IPS DF 4.7 (cell line): Measurements from ENCODE around the gene CWF19L1.
"Not testable (repeated sequence)": the region's sequence is repeated elsewhere in the genome, so short reads cannot be mapped to it uniquely, and the experiment has no call there.

Experiments
- DNase-seq: peaks from one replicate; pipeline ENCODE4 v3.0.0-alpha.2; 2013; ENCODE audit warnings: low spot score; ENCODE audit errors: extremely low read depth

The CWF19L1 gene

DNA sequence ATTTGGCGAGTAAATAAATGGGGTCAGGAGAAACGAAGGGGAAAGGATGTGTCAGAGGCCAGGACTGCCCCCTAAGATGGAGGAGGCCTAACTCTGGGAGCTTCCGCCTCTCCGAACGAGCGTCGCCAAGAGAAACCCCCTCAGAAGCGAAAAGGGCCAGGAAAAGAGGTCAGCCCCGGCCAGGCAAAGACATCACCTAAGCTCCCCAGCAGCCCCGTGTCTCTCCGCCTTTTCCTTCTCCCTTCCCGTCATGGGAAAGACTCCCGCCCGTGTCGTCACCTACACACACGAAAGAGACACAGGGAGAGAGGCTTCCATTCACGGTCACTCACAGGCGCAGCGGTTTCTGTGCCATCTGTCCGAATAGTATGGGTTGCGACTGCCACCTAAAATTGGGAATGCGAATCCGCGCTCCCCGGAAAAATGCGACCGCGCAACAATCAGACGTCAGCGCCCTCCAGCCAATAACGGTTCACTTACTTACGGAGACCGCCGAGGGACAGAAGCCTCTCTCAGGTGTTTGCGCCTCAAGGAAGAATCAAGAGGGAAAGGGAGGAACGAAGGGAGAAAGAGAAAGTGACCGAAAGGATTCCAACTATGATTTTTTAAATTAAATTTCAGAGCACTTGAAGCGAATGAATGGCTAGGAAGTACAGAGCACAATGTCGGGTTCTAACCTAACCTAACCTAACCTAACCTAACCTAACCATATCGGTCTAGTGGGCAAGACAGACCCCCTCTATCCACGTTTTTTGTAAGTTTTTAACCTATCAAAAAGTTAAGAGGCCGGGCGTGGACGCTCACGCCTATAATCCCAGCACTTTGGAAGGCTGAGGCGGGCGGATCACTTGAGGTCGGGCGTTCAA is at the start of gene CWF19L1:
TSS of gene CWF19L1 (minus strand) at position 400 of the 866 bp plus-strand sequence. CDS start at position 355, 45 bp downstream.
- no peak for DNase-seq

DNA sequence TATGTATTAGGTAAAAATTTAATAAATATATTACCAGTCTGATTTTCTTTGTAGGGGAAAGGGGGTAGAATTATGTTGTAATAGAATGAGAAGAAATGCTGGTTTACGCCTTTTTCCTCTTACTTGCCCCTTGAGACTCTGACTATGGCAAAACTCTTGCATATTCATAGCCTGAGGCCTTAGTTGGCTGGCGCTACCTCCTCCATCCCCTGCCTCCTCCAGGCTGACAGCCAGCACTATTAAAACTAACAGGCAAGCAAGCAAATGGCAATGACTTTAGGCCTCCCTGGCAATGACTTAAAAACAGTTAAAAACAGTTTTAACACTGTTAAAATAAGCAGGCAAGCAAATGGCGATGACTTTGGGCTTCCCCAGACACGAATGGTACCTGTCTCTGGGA is 48.2 kb upstream of the CWF19L1 start:
- no peak for DNase-seq

DNA sequence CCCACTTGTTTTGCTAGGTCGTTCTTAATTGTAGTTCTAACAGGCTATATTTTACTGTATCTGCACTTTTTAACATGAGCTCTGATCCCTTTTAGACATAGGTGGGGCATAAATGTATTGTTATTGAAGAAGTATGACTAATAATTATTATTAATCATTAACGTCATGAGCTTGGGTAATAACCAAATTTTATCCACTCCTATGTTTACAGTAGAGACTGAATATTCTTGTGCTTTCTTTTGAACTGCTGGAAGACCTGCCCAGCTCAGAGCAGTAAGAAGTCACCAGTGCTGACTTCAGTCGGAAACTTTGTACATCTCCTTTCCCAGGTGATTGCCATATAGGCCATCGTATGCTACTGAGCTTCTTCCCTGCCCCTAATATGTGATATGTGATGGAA is 43.9 kb upstream of the CWF19L1 start:
- no peak for DNase-seq

DNA sequence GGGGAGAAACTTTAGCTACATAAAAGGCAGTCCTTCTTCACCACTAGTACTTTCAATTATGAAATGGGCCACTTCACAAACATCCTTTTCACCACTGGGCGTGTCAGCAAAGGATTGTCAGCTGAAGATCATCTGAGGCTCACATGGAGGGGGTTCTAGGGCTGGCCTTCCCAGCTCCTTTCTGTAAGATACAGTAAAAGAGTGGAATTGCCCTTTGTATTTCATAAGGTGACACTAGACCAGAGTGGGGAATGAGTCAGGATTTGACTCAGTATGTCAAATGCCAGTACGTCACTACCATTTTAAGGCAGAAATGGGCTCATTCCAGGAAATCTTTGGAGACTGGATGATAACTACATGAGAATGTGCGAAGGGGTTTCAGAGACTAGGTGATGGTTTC is 40.2 kb upstream of the CWF19L1 start:
- no peak for DNase-seq

DNA sequence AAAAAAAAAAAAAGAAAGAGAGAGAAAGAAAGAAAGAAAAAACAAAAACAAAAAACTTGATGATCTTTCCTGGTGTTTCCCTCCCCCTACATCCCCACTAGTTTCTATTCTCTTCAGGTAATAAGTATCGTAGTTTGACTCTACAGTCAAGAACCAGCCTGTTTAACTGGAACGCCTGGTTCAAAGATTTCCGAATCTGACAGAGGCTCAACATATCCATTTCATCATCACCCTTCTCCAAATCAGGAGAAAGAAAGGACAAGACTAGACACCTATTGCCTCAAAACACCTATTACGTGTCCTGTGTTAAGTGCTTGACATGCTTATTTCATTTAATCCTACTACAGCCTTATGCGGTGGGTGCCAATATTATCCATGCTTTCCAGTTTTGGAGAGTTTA is 39.4 kb upstream of the CWF19L1 start:
- no peak for DNase-seq

GRCh38 chr10:100304414-100304813 is 37.0 kb upstream of the CWF19L1 start:
- DNase-seq = no peak

GRCh38 chr10:100303724-100304319 is 36.4 kb upstream of the CWF19L1 start:
- DNase-seq = no peak

DNA sequence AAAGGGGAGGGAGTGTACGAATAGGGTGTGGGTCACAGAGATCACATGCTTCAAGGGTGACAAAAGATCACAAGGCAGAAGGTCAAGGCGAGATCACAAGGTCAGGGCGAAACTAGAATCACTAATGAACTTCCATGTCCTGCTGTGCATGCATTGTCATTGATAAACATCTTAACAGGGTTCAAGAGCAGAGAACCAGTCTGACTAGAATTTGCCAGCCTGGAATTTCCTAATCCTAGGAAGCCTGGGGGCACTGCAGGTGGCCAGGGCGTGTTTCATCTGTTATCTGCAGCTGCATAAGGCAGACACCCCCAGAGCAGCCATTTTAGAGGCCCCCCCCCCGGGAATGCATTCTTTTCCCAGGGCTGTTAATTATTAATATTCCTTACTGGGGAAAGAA is 33.7 kb upstream of the CWF19L1 start:
- not testable (repeated sequence) for DNase-seq

DNA sequence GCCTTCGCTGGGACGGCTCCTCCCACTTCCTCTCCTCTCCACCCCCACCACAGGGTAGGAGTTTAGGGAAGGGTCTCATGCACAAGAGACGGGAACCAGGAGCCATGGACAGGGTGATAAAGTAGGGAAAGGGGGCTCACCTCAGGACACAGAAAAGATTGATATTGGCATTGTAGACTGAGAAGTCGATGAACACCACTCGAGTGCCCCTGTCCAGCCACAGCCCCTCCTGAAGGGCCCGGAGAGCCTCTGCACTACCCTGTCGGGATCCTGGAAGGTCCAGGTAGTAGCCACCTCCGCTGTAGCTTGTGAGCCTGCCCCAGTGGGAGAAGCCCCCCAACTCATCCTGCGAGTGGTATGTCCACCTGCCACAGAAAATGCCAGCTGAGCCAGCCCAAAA is 29.8 kb upstream of the CWF19L1 start:
- DNase-seq = no peak

- DNase-seq = no peak
Measured at GRCh38 chr10:100293066-100293465, 25.6 kb upstream of the CWF19L1 start.

GRCh38 chr10:100292300-100292699 is 24.9 kb upstream of the CWF19L1 start:
- not testable (repeated sequence) for DNase-seq

GRCh38 chr10:100291356-100291755 is 23.9 kb upstream of the CWF19L1 start:
- no peak for DNase-seq

DNA sequence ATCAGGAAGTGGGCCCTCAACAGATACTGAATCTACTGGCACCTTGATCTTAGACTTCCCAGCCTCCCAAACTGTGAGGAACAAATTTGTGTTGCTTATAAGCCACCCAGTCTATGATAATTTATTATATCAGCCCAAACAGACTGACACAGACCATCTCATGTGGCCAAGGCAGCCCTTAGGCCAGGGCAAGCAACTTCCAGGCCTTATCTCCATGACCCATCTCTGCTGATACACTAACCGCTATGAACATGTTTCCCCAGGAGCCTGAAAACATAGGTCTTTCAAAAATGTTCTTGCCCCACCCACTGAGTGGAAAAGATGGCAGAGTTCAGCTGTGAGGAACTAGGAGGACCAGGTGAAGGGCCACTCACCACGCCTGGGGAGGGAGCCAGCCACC is 22.2 kb upstream of the CWF19L1 start:
- no peak for DNase-seq

DNA sequence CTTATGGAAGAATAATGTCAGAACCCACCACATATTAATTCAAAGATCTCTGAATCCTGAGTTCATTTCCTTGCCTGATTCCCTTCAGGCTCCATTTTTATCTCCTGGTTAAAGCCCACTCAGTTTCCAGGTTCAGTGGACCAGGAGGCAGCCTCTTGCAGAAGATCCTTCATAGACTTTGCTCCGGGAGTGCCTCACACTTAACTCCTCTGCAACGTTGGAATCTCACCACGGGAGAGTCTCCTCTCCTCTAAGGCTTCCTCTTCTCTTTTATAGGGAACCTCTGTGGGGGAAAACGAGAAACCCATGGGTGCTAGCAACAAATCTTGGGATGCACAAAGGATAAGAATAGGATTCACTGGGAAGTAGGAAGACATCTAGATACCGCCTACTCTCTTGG is 20.8 kb upstream of the CWF19L1 start:
- no peak for DNase-seq

GRCh38 chr10:100287756-100288155 is 20.3 kb upstream of the CWF19L1 start:
- no peak for DNase-seq

GRCh38 chr10:100286051-100287033 is 18.9 kb upstream of the CWF19L1 start, which contains the start of gene BLOC1S2:
BLOC1S2 (minus strand) TSS chr10:100286680; CDS start chr10:100286659, 21 bp downstream.
- DNase-seq = no peak

DNA sequence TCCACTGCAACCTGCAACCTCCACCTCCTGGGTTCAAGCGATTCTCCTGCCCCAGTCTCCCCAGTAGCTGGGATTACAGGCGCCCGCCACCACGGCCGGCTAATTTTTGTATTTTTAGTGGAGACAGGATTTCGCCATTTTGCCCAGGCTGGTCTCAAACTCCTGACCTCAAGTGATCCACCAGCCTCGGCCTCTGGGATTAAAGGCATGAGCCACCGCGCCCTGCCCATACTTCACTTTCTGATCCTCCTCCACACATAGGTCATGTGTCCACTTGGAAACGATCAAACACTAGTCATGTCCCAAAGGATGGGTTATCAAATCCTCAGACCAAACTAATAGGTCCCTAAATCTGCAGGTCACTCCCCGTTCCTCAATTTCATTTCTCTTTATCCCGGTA is 17.9 kb upstream of the CWF19L1 start:
- not testable (repeated sequence) for DNase-seq

- no peak for DNase-seq
Measured at GRCh38 chr10:100282907-100283306, 15.5 kb upstream of the CWF19L1 start.

- DNase-seq = not testable (repeated sequence)
Measured at GRCh38 chr10:100276971-100277370, 9.5 kb upstream of the CWF19L1 start.

- DNase-seq = no peak
Measured at GRCh38 chr10:100265821-100266485, 1.5 kb downstream of the CWF19L1 start.

- no peak for DNase-seq
Measured at GRCh38 chr10:100254191-100254590, 13.2 kb downstream of the CWF19L1 start.
